IMR-90 (cell line): ENCODE data around the gene IL31RA. TPM values are rescaled to one million over a fixed set of nuclear protein-coding genes. Genes with fewer than 3 reads are reported as not detected.

Source experiments
- ATAC-seq: fragments of 200-7000 bp; cut with Tn5 transposase; 2 replicates; pipeline ENCODE4 v1.9.1; 2020; ENCODE audit warnings: low read depth, mild to moderate bottlenecking, moderate library complexity
- BruUV-seq: library from RNA; stranded (reverse); fragments of 400-500 nt; replicated peaks from 2 replicates; lab custom pipeline; 2021; lab: Mats Ljungman, UMichigan
- CTCF ChIA-PET: fragments of 300-600 bp; formaldehyde crosslinking; extraction: SDS; loops from one replicate; lab custom pipeline; 2021; ENCODE audit warnings: antibody characterized with exemption; lab: Yijun Ruan, JAX
- POLR2A ChIA-PET: fragments of 300-600 bp; sonication (Branson Sonifier 250); formaldehyde crosslinking; loops from one replicate; lab custom pipeline; 2022; ENCODE audit warnings: antibody characterized with exemption; ENCODE audit not compliant: unreplicated experiment; lab: Charles Lee
- DNase-seq: peaks from one replicate; pipeline ENCODE4 v3.0.0; 2013
- H2AFZ ChIP-seq: replicated peaks from 2 replicates; pipeline ENCODE3; 2013; ENCODE audit warnings: low read length, mild to moderate bottlenecking; ENCODE audit not compliant: poor library complexity
- H2AK5ac ChIP-seq: 2 replicates; pipeline ENCODE4 v1.6.1; 2013; ENCODE audit warnings: low read depth, low read length, inconsistent platforms
- H2AK9ac ChIP-seq: replicated peaks from 2 replicates; pipeline ENCODE3; 2013; ENCODE audit warnings: mild to moderate bottlenecking, low read depth, low read length, moderate library complexity; ENCODE audit not compliant: poor library complexity
- H2BK120ac ChIP-seq: 2 replicates; pipeline ENCODE4 v1.6.1; 2013; ENCODE audit warnings: low read depth, low read length, inconsistent platforms
- H2BK15ac ChIP-seq: 3 replicates; pipeline ENCODE4 v1.6.1; 2013; ENCODE audit warnings: low read depth, low read length, inconsistent platforms
- H2BK20ac ChIP-seq: 2 replicates; pipeline ENCODE4 v1.6.1; 2013; ENCODE audit warnings: low read depth, mild to moderate bottlenecking, inconsistent platforms, low read length, moderate library complexity
- H2BK5ac ChIP-seq: 2 replicates; pipeline ENCODE4 v1.6.1; 2013; ENCODE audit warnings: mild to moderate bottlenecking, low read depth, low read length, inconsistent platforms; ENCODE audit not compliant: poor library complexity, severe bottlenecking
- H3K14ac ChIP-seq: replicated peaks from 2 replicates; pipeline ENCODE4 v1.6.1; 2013; ENCODE audit warnings: low read depth, low read length, inconsistent platforms
- H3K18ac ChIP-seq: 2 replicates; pipeline ENCODE4 v1.6.1; 2013; ENCODE audit warnings: low read depth, low read length, control low read depth
- H3K23ac ChIP-seq: 2 replicates; pipeline ENCODE4 v1.6.1; 2013; ENCODE audit warnings: low read depth, low read length, inconsistent platforms
- H3K27ac ChIP-seq: 2 replicates; pipeline ENCODE4 v1.5.1; 2013; ENCODE audit warnings: mild to moderate bottlenecking, control low read depth, low read length; ENCODE audit not compliant: insufficient read depth
- H3K27me3 ChIP-seq: 2 replicates; pipeline ENCODE4 v1.6.1; 2013; ENCODE audit warnings: low read length; ENCODE audit not compliant: control insufficient read depth, insufficient read depth
- H3K36me3 ChIP-seq: 2 replicates; pipeline ENCODE4 v1.6.1; 2013; ENCODE audit warnings: low read length, mixed read lengths; ENCODE audit not compliant: control insufficient read depth, insufficient read depth
- H3K4ac ChIP-seq: 2 replicates; pipeline ENCODE4 v1.6.1; 2013; ENCODE audit warnings: low read depth, low read length, inconsistent platforms
- H3K4me1 ChIP-seq: 2 replicates; pipeline ENCODE4 v1.6.1; 2013; ENCODE audit warnings: low read length, mixed read lengths; ENCODE audit not compliant: control insufficient read depth, insufficient read depth
- H3K4me2 ChIP-seq: 2 replicates; pipeline ENCODE4 v1.6.1; 2013; ENCODE audit warnings: low read depth, mild to moderate bottlenecking, control low read depth, low read length, moderate library complexity
- H3K4me3 ChIP-seq: 2 replicates; pipeline ENCODE4 v1.5.1; 2013; ENCODE audit warnings: low read depth, mild to moderate bottlenecking, control low read depth, low read length, moderate library complexity; ENCODE audit not compliant: insufficient read depth
- H3K56ac ChIP-seq: 2 replicates; pipeline ENCODE4 v1.6.1; 2013; ENCODE audit warnings: low read length, inconsistent platforms; ENCODE audit not compliant: insufficient read depth; ENCODE audit errors: extremely low read depth
- H3K79me1 ChIP-seq, 2 experiments: 2 replicates each; pipeline ENCODE4 v1.6.1; 2013; ENCODE audit warnings: low read length in 2 of 2, inconsistent platforms in 1 of 2, low read depth in 1 of 2
- H3K9ac ChIP-seq: 2 replicates; pipeline ENCODE4 v1.6.1; 2013; ENCODE audit warnings: low read depth, low read length, control low read depth
- H3K9me1 ChIP-seq: 2 replicates; pipeline ENCODE4 v1.6.1; 2013; ENCODE audit warnings: low read length, inconsistent platforms; ENCODE audit not compliant: insufficient read depth
- H3K9me3 ChIP-seq: 2 replicates; pipeline ENCODE4 v1.6.1; 2013; ENCODE audit warnings: low read length; ENCODE audit not compliant: control insufficient read depth, insufficient read depth
- H4K20me1 ChIP-seq: 2 replicates; pipeline ENCODE4 v1.6.1; 2013; ENCODE audit warnings: low read length, inconsistent platforms; ENCODE audit not compliant: insufficient read depth
- H4K5ac ChIP-seq: 2 replicates; pipeline ENCODE4 v1.6.1; 2013; ENCODE audit warnings: mild to moderate bottlenecking, low read depth, low read length, control low read depth
- H4K8ac ChIP-seq, 2 experiments: 2 replicates each; pipeline ENCODE4 v1.6.1; 2013; ENCODE audit warnings: low read depth in 2 of 2, low read length in 2 of 2, control low read depth in 1 of 2, inconsistent platforms in 1 of 2
- H4K91ac ChIP-seq: 2 replicates; pipeline ENCODE4 v1.6.1; 2013; ENCODE audit warnings: low read depth, low read length, inconsistent platforms; ENCODE audit not compliant: insufficient read depth
- BHLHE40 ChIP-seq: fragments of 150-350 bp; IDR thresholded peaks from 2 replicates; pipeline ENCODE4 v1.6.1; 2016; ENCODE audit warnings: mild to moderate bottlenecking, low read depth, low read length
- CEBPB ChIP-seq: IDR thresholded peaks from 2 replicates; pipeline ENCODE4 v1.6.1; 2012; ENCODE audit warnings: low read depth, low read length, improper control_type of control experiment
- CHD1 ChIP-seq: IDR thresholded peaks from 2 replicates; pipeline ENCODE4 v1.6.1; 2012; ENCODE audit warnings: low read depth, low read length, improper control_type of control experiment
- MAZ ChIP-seq: IDR thresholded peaks from 2 replicates; pipeline ENCODE4 v1.6.1; 2012; ENCODE audit warnings: low read depth, mild to moderate bottlenecking, low read length, improper control_type of control experiment, moderate library complexity, borderline replicate concordance
- MXI1 ChIP-seq: IDR thresholded peaks from 2 replicates; pipeline ENCODE4 v1.6.1; 2012; ENCODE audit warnings: low read depth, mild to moderate bottlenecking, low read length, moderate library complexity, borderline replicate concordance
- NFE2L2 ChIP-seq: fragments of 150-350 bp; IDR thresholded peaks from 2 replicates; pipeline ENCODE4 v1.6.1; 2016; ENCODE audit warnings: low read depth, mild to moderate bottlenecking, low read length
- SMC3 ChIP-seq: fragments of 150-350 bp; IDR thresholded peaks from 2 replicates; pipeline ENCODE4 v1.6.1; 2016; ENCODE audit warnings: low read depth, mild to moderate bottlenecking, antibody characterized with exemption, low read length, moderate library complexity
- WGBS, 2 experiments: methylation state at CpG; one replicate each; pipeline versions ENCODE4 v1.1.5 to v1.1.7; 2013; ENCODE audit warnings: missing lambda C conversion rate in 2 of 2; ENCODE audit not compliant: insufficient read length in 1 of 2; ENCODE audit errors: extremely low coverage in 2 of 2; 5-methylcytosine and 5-hydroxymethylcytosine counted together
- dilution Hi-C: fragments of 300-500 bp; cut with HindIII; formaldehyde crosslinking; loops from one replicate; pipeline ENCODE4 v1.14.3; 2018; ENCODE audit warnings: low sequenced_read_pairs; ENCODE audit not compliant: unreplicated experiment
- in situ Hi-C: fragments of 300-500 bp; cut with MboI; formaldehyde crosslinking; loops from 3 replicates; pipeline ENCODE4 v1.14.3; 2019; ENCODE audit warnings: low sequenced_read_pairs, inconsistent platforms, mixed read lengths
- intact Hi-C: fragments of 100-400 bp; cut with micrococcal nuclease; formaldehyde crosslinking; loops from 2 replicates; pipeline ENCODE4 v1.10.0; 2022
- polyA plus RNA-seq, 3 experiments: library from polyadenylated mRNA; depleted of rRNA; stranded (reverse); fragments of >200 nt; gene quantifications; 2 replicates each; pipeline ENCODE4 v1.2.3, GENCODE V29; 2012; ENCODE audit warnings: low replicate concordance in 1 of 3
- total RNA-seq: library from RNA; depleted of rRNA; stranded (reverse); fragments of >200 nt; gene quantifications from 2 replicates; pipeline ENCODE4 v1.2.3, GENCODE V29; 2012
- TF ChIP-seq, protein P1 (sequence below): fragments of 150-350 bp; IDR thresholded peaks from 2 replicates; pipeline ENCODE4 v1.6.1; 2016; ENCODE audit warnings: low read depth, mild to moderate bottlenecking, low read length, moderate library complexity, borderline replicate concordance

The IL31RA gene
- total and polyA plus RNA-seq, 2 of the 4 experiments (the other 2 are of a cell fraction): 0.39 to 0.90 TPM

DNA sequence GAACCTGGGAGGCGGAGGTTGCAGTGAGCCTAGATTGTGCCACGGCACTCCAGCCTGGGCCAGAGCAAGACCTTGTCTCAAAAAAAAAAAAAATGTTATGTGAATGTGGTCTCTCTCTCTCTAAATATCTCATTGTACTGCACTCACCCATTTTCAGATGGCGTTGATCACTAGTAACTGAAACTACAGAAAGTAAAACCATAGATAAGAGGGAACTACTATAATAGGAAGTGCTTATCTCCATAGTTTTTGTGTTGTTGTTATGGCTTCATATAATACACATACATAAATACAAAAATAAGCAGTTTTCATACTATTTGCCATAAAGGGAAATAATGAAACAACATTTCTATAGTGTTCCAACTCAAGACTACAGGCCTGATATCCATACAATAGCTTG, 9.1 kb downstream of the IL31RA start:
- Histone ChIP-seq H3K9ac (no peak overlapping the region), H2BK20ac (no peak overlapping the region), H3K27ac (no peak overlapping the region), H3K27me3 (no peaks in the 10 kb centered on the region), H2AK5ac (no peak overlapping the region), H2AFZ (no peak overlapping the region), H2AK9ac (no peak overlapping the region), H4K5ac (no peak overlapping the region), H2BK5ac (no peak overlapping the region), H2BK15ac (no peak overlapping the region), H4K91ac (no peak overlapping the region), H3K4me3 (no peak overlapping the region), H3K14ac (no peak overlapping the region), H3K56ac (no peak overlapping the region), H3K9me3 (peaks cover 3% of the 10 kb centered on the region), H3K23ac (no peak overlapping the region), H4K20me1 (no peaks in the 10 kb centered on the region), H3K4me1 (peaks cover 2% of the 10 kb centered on the region; the same call in 1 of the 2 replicates), H2BK120ac (no peak overlapping the region), H4K8ac (no peak overlapping the region), H3K4ac (no peak overlapping the region), H3K4me2 (no peak overlapping the region), H3K36me3 (no peaks in the 10 kb centered on the region), H3K18ac (no peak overlapping the region), H3K79me1 (no peaks in the 10 kb centered on the region), H3K9me1 (peaks cover 8% of the 10 kb centered on the region)
- ChIA-PET POLR2A (no interaction called here), CTCF (no interaction called here)
- no CpG with 5 or more reads among the region's 3 CpGs for WGBS, 2 experiments
- intact Hi-C loops: no loop called here
- BruUV-seq: no TSS peak
- no peak for ATAC-seq
- DNase-seq: no peak
- TF ChIP-seq, protein P1, sequence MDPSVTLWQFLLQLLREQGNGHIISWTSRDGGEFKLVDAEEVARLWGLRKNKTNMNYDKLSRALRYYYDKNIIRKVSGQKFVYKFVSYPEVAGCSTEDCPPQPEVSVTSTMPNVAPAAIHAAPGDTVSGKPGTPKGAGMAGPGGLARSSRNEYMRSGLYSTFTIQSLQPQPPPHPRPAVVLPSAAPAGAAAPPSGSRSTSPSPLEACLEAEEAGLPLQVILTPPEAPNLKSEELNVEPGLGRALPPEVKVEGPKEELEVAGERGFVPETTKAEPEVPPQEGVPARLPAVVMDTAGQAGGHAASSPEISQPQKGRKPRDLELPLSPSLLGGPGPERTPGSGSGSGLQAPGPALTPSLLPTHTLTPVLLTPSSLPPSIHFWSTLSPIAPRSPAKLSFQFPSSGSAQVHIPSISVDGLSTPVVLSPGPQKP: no peak
- TF ChIP-seq BHLHE40: no peak
- TF ChIP-seq CEBPB: no peak
- TF ChIP-seq MXI1: no peak
- TF ChIP-seq SMC3: no peak
- no peak for TF ChIP-seq NFE2L2
- no peak for TF ChIP-seq CHD1
- no peak for TF ChIP-seq MAZ
- dilution Hi-C loops: no loop called here
- in situ Hi-C loops: no loop called here
